ENCODE data around the gene RAX. TPM values are rescaled to one million over a fixed set of nuclear protein-coding genes. Genes with fewer than 3 reads are reported as not detected.

The RAX gene
- total and polyA plus RNA-seq, 2 of the 8 experiments (the other 6 are each of a cell fraction or from before 2014, with no cell fraction given), result 0.12 to 0.52 TPM

DNA sequence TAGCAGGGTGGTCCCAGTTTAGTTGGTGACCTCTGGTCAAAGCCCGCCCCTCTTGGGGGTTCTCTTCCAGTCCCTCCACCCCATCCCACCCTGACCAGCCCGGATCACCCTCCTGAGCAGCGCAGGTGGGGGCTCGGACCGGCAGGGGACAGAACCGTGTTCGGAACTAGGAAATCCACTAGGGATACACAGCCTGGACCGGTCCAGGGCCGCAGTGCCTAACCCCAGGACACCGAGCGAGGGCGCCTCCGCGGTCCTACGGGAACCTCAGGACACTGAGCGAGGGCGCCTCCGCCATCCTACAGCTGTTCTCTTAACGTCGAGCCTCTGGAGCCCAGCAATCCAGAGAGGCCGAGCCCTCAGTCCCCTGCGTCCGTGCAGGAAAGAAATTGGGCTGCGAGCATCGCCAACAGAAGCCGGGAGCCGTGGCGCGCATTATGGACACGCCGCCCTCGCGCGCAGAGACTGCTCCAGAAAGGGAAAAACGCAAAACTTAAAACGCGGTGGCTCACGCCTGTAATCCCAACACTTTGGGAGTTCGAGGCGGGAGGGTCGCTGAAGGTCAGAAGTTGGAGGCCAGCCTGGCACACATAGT lies 8.5 kb downstream of the RAX start (continued):
- TF ChIP-seq, protein P1, sequence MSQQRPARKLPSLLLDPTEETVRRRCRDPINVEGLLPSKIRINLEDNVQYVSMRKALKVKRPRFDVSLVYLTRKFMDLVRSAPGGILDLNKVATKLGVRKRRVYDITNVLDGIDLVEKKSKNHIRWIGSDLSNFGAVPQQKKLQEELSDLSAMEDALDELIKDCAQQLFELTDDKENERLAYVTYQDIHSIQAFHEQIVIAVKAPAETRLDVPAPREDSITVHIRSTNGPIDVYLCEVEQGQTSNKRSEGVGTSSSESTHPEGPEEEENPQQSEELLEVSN (IDR thresholded peaks at IDR 0.05), result no peak
